Bone marrow (tissue), 2 donors: Measurements from ENCODE around the gene MAP3K14.

Source experiments
- DNase-seq, 2 donors: peaks; one replicate each; lab custom pipeline; 2025; lab: John Stamatoyannopoulos, UW

The MAP3K14 gene

DNA sequence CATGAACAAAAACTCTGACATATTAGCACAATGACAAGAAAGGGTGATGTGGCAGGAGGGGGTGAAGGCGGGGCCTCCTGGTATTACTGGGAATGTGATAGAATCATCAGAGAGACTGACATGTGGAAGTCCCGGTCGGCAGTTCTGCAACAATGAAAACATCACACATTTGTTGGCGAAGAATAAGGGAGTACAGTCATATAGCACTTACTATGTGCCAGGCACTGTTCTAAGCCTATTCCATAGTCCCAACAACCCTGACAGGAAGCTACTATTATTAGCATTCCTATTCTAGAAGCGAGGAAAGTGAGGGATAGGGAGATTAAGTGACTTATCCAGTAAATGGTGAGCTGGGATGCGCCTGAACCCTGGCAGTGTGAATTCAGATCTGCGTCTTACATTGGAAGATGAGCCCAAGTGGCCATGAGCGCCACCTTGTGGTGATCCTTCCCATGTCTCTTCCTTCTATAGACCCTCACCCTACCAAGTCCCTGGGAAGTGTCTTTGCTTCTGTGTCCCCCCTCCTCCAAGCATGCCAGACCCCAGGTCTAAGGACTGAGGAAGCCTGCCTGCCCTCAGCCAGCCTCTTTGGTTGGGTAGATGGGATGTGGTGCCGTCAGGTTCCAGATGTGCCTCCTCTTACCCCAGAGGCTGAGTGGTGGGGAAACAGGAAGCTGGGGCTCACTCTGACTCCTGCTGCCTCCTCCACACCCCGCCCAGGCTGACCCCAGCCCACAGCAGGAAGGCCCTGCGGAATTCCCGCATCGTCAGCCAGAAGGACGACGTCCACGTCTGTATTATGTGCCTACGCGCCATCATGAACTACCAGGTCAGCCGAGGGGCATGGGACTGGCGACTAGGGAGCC lies 81.2 kb downstream of the MAP3K14 start:
- DNase-seq = peak; percentile 50 to 74

DNA sequence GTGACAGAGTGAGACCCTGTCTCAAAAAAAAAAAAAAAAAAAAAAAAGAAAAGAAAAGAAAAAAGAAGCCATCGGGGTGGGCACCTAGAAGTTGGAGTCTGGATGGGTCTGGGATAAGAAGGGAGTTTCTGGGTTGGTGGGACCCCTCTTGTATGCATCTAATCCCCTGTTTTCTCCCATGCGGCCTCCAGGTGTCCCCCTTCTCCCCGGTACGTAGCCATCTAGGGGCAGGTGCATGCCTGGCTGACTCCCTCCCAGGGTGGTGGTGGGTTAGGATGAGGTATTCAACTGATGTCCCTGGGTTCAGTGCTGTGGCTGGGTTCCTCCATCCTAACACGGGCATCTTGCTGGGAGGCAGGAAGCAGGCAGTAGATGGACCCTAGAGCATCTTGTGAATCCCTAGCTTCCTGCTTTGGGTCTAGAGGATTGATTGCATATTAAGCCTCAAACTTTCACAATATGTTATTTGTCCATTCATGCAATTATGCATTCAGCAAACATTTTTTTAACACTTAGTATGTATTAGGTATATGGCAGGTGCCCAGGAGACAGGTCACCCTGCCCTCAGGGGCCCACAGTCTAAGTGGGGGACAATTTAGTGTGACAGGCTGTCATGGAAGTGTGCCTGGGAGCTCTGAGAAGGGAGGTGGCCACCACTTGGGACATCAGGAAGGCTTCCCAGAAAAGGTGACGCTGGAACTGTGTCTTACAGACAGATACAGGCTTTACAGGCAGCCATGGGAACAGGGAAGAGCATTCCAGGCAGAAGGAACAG lies 82.0 kb downstream of the MAP3K14 start:
- DNase-seq = no peak

DNA sequence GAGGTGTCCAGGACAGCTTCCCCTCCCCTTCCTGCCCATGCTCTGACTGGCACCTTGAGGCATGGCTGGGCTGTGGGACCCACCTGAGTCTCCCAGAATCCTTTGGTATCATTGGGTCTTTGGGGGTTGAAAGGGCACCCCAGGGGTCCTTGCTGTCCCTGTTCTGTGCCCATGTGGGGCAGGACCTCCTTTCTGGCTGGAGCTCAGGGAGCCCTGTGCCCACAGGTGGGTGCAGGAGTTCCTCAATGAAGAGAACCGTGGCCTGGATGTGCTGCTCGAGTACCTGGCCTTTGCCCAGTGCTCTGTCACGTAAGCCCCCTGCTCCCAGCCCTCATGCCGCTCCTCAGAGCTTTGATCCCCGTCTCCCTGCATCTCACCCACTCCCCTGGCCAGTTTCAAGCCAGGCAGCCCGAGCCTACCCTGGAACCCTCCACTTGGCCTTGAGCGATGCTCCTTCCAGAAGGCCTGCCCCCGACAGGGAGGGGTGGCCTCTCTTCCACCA lies 83.3 kb downstream of the MAP3K14 start:
- DNase-seq = no peak

DNA sequence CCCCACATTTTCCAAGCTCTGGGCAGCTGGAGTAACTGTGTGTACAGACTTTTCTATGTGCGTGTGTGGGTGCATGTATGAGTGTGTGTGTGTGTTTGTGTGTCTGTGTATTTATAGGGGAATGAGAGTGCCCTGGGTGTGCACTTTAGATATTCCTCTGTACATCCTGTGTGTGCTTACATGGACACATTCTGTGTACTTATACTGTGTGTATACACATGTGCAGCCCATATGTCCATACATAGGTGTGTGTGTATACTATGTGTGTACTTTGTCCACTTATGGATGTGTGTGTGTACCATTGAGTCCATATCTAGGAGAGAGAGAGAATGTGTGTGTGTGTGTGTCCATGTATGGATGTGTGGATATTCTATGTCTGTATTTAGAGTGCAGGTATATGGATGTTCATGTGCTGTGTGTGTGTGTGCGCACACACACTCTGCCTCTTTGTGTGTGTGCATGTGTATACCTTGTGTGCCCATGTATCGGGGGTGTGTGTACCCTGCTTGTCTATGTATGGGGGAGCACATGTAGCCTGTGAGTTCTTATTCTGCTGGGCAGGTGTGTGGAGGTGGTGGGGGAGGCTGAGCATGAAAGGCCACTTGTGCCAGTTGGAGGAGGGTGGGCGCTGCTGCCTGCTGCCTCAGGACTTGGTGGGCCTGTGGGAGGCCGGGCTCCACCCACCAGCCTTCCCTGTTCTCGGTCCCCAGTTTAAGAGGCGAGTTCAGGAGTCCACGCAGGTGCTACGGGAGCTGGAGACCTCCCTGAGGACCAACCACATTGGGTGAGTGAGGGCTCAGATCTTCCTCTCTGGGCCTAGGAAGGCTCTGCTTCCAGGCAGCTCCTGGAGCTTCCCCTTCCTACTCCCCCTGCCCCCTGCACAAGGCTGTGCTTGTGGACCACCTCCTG lies 84.1 kb downstream of the MAP3K14 start:
- DNase-seq = no peak

DNA sequence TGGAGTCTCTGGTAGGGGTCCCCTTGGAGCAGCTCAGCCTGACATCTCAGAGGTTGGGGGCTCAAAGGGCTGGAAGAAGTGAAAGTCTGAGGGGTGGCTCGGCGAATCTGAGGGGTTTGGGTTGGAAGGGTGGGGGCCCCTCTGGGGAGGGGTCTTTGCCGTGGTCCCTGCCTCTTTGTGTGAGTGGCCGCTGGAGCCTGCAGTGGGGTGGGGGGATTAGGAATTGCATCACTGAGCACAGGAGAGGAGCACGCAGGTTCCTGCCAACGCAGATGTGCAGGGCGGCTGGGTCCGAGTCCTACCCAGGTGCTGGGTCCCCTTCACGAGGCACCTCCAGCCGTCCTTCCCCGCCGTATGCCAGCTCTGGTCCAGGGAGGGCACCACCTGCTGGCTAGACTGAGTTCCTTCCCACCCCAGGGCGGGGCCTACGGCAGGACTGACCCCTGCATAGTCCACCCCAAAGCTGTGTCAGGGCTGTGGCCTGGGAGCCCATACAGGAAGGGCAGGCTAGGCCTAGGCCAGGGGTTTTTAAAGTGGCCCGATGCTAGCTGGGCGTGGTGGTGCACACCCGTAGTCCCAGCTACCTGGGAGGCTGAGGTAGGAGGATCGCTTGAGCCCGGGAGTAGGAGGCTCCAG lies 85.2 kb downstream of the MAP3K14 start:
- no peak for DNase-seq

DNA sequence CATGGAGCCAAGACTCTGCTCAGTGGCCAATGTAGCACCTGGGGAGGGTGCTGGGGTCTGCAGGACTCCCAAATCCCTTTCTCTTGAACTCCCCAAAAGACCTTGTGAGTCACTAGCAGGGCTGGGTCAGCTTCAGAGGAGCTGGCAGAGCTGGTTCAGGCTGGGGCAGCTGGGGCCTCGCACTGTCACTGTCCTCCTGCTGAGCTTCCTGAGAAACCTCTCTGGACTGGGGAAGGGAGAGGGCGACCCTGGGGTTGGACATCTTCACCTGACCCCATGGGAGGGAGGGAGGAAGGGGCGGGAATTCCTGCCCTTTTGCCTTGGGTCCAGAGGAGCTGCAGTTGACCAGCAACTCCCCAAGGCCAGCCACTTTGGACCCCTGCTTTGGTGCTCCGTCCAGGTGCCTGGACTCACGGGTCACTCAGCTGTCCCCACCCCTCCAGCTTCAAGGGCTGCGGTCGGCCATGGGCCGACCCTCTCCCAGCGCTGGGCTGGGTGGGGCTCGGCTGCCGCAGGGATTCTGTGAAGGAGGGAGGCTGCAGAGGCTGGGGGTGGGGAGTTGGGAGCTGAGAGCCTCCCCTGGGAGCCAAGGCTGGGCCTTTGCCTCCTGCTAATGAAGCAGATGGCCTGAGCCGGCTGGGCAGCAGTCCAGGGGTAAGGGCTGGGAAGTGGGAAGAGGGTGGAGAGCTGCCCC lies 85.9 kb downstream of the MAP3K14 start:
- no peak for DNase-seq

DNA sequence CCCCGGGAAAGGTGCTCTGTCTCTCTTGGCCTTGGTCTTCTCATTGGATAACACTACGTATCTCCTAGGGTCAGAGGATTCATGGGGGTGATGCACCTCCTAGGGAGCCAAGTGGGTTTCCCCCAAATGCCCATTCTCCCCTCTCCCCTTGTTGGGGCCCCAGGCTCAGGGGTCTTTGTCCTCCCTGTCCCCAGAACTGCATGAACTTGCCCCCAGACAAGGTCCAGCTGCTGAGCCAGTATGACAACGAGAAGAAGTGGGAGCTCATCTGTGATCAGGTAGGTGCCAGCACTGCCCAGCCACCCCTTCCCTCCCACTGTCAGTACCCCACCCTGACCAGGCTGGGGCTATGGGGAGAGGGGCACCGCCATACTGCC lies 86.4 kb downstream of the MAP3K14 start:
- no peak for DNase-seq

DNA sequence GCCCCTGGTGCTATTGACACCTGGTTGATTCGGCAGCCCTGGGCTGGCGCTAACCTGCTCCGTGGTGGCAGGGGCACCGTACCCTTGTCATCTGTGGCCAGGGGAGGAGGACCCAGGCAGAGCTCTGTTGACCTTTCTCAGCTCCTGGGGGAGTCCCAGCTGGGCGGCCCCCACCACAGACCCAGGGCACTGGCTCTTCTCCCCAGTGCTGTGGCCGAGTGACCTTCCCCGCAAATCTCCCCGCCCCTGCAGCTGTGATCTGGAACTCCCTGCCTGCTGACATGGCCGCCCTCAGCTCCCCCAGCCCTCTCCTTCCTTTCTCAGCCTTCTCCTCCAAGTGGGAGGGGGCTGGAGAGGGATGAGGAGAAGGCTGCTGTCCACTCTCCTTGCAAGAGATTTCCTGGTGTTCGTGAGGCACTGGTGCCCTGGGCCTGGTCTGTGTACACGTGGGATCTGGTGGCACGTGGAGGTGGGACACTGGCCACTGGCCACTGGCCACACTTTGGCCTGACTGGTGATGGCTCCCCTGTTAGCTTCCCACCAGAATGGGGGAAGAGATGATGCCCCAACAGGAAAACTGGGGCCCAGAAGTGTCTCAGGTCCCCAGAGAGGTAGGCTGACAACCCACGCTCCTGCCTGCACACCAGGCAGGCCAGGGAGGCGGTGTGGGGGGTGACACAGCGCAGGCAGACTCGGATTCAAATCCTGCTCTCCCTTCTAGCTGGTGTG lies 87.0 kb downstream of the MAP3K14 start:
- no peak for DNase-seq

DNA sequence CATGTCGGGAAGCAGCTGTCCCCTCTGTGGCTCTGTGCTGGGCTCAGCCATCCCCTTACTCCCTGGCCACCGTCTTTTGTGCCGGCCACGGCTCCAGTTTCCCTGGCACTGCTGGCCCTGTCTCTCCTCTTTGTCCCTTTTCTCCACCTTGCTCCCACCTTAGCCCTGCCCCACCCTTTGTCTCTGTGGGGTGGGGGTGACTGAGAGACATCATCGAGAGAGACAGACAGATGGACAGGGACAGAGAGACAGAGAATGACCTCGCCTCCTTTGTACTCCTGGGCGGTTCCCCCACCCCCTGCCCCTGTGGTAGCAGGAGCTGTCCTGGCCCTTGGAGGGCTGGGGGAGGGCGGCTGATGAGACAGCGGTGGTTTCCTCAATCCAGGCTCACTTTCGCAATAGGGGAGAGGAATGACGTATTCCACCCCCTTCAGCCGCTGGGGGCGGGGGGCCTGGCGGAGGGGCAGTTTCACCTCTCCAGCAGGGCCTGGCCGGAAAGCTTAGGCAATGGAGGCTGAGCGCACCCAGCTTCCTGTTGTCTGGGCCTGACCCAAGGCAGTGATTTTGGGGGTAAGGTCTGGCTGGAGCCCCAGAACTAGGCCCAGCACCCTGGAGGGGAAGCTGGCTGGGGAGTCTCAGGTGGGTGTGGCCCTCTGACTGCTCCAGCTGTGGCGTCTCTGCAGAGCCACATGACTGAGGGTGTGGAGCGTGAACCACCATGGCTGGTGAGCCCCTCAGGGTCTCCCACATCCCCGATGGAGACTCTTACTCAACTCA lies 87.9 kb downstream of the MAP3K14 start:
- DNase-seq = peak; percentile 88 to 93

DNA sequence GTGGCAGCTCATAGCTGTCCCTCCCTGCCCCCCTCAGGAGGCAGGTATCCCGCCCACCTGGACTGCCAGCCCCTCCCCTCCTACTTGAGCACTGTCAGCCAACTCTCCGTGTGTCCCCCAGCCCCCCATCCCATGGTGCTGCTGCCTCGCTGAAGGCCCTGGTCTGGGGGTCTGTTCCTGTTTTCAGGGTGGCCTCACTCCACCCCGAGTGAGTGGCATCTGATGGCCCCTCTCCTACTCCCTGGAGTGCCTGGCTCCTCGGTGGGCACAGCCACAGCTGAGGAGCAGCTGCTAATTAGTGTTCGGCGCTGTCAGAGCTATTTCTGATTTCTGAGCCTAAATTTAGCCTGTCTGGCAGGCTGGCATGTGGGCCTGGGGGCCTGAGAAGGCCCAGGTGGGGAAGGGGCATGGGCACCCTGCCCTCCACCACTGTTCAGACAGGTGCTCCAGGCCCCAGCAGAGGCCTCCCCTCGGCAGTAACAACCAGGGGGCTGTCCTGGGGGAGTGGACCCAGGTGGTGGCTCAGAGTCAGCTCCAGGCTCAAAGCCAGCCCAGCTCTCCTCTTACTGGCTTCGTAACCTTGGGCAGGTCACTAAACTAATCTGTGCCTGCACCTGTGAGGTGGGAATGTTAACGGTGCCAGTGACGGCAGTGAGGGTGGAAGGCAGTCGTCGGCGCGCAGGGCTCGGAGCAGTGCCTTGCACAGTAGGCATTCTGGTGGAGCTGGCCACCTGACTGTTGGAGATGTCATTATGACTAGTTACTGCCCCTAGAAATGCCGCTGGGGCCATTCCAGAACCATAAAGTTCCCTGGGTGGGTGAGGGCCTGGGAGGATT lies 88.7 kb downstream of the MAP3K14 start:
- no peak for DNase-seq

DNA sequence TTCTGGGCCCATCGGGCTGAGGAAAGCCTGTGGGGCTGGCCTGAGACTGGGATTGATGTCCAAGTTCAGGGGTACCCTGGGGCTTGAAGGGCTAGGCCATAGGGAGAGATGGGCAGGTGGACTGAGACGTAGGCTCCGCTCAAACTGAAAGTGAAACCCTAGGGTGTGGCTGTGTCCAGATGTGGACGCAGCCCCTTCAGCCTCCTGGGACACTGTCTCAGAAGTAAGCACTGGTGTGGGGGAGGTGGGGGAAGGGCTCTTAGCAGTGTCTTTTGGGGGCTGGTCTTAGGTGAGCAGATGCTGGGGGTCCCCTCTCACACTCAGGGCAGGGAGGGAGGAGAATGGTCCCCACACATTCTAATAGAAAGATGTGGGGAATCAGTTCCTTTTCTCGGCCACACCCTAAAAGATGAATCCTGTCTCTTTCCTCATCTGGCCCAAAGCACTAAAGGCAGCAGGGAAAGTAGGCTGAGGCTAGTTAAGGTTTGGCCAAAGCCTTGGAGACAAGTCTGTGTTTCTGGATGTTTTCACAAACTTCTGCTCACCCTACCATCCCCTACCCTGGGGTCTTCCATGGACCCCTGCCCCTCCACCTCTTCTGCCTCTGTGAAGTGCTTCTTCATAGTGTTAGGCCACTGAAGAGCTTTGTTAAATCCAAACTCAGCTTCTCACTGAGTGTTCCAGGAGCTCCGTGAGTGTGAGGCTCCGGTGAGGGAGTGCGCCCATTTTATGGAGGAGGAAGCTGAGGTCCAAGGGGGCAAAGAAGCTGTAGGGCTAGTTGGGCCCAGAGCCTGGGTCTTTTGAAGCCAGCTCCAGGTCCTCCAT lies 89.5 kb downstream of the MAP3K14 start:
- DNase-seq = no peak

DNA sequence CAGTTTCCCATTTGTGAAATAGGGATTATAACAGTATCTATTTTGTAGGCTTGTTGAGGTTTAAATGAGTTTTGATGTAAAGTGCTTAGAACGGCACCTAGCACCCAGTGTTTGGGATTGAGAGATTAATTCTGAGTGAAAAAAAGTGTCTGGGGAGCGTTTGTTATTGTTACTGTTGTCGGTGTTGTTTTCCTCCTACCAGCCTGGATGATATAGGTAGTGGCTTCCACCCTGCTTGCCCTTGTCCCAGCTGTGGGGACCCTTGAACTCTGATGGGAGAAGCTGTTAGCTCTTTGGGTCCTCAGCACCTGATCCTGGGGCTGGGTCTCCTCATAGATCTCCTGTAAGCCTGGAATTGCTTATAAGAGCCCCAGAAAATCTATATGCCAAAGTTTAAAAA lies 90.2 kb downstream of the MAP3K14 start:
- DNase-seq = no peak

DNA sequence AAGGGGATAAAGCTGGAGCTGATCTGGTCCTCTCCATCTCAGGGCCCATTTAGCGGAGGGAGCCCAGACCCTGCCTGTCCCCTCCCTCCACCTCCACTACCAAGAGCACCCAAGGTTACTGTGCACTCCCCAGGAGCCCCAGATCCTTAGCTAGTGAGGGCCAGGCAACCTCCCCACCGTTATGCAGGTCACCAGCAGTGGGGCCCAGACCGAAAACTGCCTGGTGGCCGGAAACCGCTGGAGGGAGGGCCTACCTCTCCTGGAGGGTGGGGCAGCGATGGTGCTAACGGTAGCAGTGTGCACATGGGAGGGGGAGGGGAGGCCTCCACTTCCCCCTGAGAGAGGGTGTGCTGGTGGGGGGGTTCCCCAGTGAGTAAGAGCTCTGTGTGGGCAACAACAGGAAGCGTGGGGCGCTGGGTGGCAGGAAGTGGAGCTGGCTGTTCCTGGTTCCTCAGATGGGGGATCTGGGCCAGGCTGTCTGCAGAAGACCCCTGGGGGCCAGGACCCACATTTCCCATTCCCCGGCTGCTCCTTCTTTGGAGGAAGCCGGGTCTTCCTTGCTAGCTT lies 90.8 kb downstream of the MAP3K14 start:
- peak; percentile 74 to 97 for DNase-seq

DNA sequence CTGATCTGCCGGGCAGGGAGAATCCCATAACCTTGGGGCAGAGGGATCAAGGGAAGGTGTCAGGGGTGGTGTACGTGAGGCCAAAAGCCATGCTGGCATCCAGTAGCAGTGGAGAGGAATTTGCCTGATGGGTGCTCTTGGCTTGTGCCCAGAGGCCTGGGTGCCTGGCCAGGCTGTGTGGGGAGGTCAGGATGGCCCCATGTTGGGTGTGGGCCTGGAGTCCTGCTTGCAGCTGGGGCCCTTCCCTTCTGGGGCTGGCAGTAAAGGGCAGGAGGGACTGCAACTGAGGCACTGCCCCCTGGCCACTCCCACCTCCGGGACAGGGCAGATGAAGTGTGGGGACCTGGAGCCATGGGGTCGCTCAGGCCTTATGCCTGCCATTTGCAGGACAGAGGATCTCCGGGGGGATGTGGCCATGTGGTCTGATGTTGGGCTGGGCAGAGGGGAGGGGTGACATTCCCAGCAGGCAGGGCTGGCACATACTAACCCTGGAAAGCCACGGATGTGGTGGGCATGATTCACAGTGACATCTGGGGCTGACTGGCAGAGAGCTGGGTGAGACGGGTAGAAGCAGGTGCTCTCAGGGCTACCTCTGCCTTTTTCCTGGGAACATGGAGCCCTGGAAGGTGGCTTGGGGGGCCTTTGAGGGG lies 91.6 kb downstream of the MAP3K14 start:
- DNase-seq = peak in 1 of 2 donors; percentile 20

DNA sequence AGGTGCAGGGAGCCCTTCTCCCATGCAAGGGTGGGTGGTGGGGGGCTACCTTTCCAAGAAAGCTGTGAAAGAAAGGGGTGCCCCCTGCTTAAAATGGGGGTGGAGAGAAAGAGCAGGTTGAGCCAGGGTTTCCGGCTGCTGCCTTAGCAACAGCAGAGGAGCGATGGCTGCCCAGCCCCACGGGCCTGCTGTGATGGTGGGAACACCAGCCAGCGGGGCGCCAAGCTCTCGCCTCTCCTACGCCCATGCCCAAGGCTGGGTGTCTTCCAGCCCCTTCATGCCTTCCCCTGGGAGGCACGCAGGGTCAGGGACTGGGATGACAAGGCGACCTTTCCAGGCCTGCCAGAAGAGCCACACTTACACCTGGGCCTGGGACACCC lies 92.2 kb downstream of the MAP3K14 start:
- no peak for DNase-seq
